ENCODE results near the gene C22orf15. TPM values are rescaled to one million over a fixed set of nuclear protein-coding genes. Genes with fewer than 3 reads are reported as not detected.

C22orf15 gene
- total RNA-seq, 2 experiments from 2014 or later = 1.1 to 1.4 TPM

GRCh38 chr22:23767673-23768548, 5.1 kb downstream of the C22orf15 start, which contains the start of gene CHCHD10:
TSS of gene CHCHD10 (minus strand) at chr22:23767972. CDS start at chr22:23767874, 98 bp downstream.
- intact Hi-C loops (cut with micrococcal nuclease) = loop anchor here (2.0 kb wide), 2 partner anchors 15 to 225 kb away; no protein-coding TSS in a partner anchor
- no peaks in the 10 kb centered on the region for H3K9me3 Mint-ChIP-seq
- H3K4me3 Mint-ChIP-seq = peak within 1 kb of the TSS; percentile 77
- peaks cover 13% of the 10 kb centered on the region for H3K36me3 Mint-ChIP-seq (ENCODE audit: low read depth)
- peaks cover 43% of the 10 kb centered on the region for H3K4me1 Mint-ChIP-seq (ENCODE audit: low read depth)
- peak; percentile 79 for DNase-seq
- H3K27ac Mint-ChIP-seq = peak within 1 kb of the TSS; percentile 59
- no peaks in the 10 kb centered on the region for H3K27me3 Mint-ChIP-seq (ENCODE audit: low read depth)
- CTCF ChIA-PET = interaction anchor here (0.7 to 2.7 kb wide), 4 partner anchors 19 to 117 kb away, joined by 3 to 19 read pairs (median 8); partner anchors contain the start of gene SMARCB1

- no peak for DNase-seq
- Mint-ChIP-seq H3K27ac (no peak overlapping the region), H3K4me1 (ENCODE audit: low read depth) (peaks cover 36% of the 10 kb centered on the region), H3K9me3 (no peaks in the 10 kb centered on the region), H3K4me3 (no peak overlapping the region), H3K36me3 (ENCODE audit: low read depth) (peaks cover 10% of the 10 kb centered on the region), H3K27me3 (ENCODE audit: low read depth) (no peaks in the 10 kb centered on the region)
- CTCF ChIA-PET = interaction anchor here (0.7 to 2.7 kb wide), 5 partner anchors 8 to 98 kb away, joined by 3 to 19 read pairs (median 3); partner anchors contain the start of gene SMARCB1
- intact Hi-C loops (cut with micrococcal nuclease) = no loop called here
These were observed 6.7 kb downstream of the C22orf15 start for GRCh38 chr22:23769321-23769965.

- H3K27me3 Mint-ChIP-seq (ENCODE audit: low read depth) = no peaks in the 10 kb centered on the region
- H3K4me1 Mint-ChIP-seq (ENCODE audit: low read depth) = peaks cover 19% of the 10 kb centered on the region
- no peak overlapping the region for H3K27ac Mint-ChIP-seq
- CTCF ChIA-PET = no interaction called here
- no peaks in the 10 kb centered on the region for H3K36me3 Mint-ChIP-seq (ENCODE audit: low read depth)
- H3K9me3 Mint-ChIP-seq = no peaks in the 10 kb centered on the region
- intact Hi-C loops (cut with micrococcal nuclease) = loop anchor here (1.0 kb wide), 2 partner anchors 15 to 67 kb away; partner anchors contain the start of gene DERL3
- H3K4me3 Mint-ChIP-seq = peak overlapping the region; percentile 63
- DNase-seq = no peak
These were observed 9.5 kb downstream of the C22orf15 start for GRCh38 chr22:23772315-23772648.

- no peak within 1 kb of the TSS for H3K27ac Mint-ChIP-seq
- no peaks in the 10 kb centered on the region for H3K27me3 Mint-ChIP-seq (ENCODE audit: low read depth)
- CTCF ChIA-PET = no interaction called here
- H3K4me3 Mint-ChIP-seq = peak within 1 kb of the TSS; percentile 63
- DNase-seq = peak; percentile 53
- intact Hi-C loops (cut with micrococcal nuclease) = loop anchor here (1.0 kb wide), 2 partner anchors 14 to 66 kb away; partner anchors contain the start of gene DERL3
- H3K4me1 Mint-ChIP-seq (ENCODE audit: low read depth) = peaks cover 19% of the 10 kb centered on the region
- no peaks in the 10 kb centered on the region for H3K36me3 Mint-ChIP-seq (ENCODE audit: low read depth)
- H3K9me3 Mint-ChIP-seq = no peaks in the 10 kb centered on the region
These were observed 10.1 kb downstream of the C22orf15 start, which contains the start of gene MMP11 for GRCh38 chr22:23772649-23773473. TSS of gene MMP11 (plus strand) at chr22:23772849. CDS start at chr22:23772871, 22 bp downstream.

GRCh38 chr22:23773483-23774113, 10.8 kb downstream of the C22orf15 start:
- H3K27ac Mint-ChIP-seq = no peak overlapping the region
- CTCF ChIA-PET = no interaction called here
- peak overlapping the region; percentile 59 for H3K4me3 Mint-ChIP-seq
- no peaks in the 10 kb centered on the region for H3K27me3 Mint-ChIP-seq (ENCODE audit: low read depth)
- H3K36me3 Mint-ChIP-seq (ENCODE audit: low read depth) = no peaks in the 10 kb centered on the region
- H3K4me1 Mint-ChIP-seq (ENCODE audit: low read depth) = peaks cover 19% of the 10 kb centered on the region
- H3K9me3 Mint-ChIP-seq = no peaks in the 10 kb centered on the region
- DNase-seq = no peak
- intact Hi-C loops (cut with micrococcal nuclease) = no loop called here

GRCh38 chr22:23774114-23774921, 11.5 kb downstream of the C22orf15 start:
- no peak for DNase-seq
- Mint-ChIP-seq H3K36me3 (ENCODE audit: low read depth) (no peaks in the 10 kb centered on the region), H3K27me3 (ENCODE audit: low read depth) (no peaks in the 10 kb centered on the region), H3K4me3 (no peak overlapping the region), H3K4me1 (ENCODE audit: low read depth) (peaks cover 19% of the 10 kb centered on the region), H3K27ac (no peak overlapping the region), H3K9me3 (no peaks in the 10 kb centered on the region)
- CTCF ChIA-PET = interaction anchor here (1.2 kb wide), 1 partner anchor 7 kb away, joined by 3 read pairs; no protein-coding TSS in a partner anchor
- intact Hi-C loops (cut with micrococcal nuclease) = no loop called here

GRCh38 chr22:23774922-23775436, 12.2 kb downstream of the C22orf15 start:
- H3K27me3 Mint-ChIP-seq (ENCODE audit: low read depth) = no peaks in the 10 kb centered on the region
- no peaks in the 10 kb centered on the region for H3K36me3 Mint-ChIP-seq (ENCODE audit: low read depth)
- intact Hi-C loops (cut with micrococcal nuclease) = no loop called here
- no peak overlapping the region for H3K27ac Mint-ChIP-seq
- CTCF ChIA-PET = interaction anchor here (0.9 to 1.2 kb wide), 2 partner anchors 8 to 75 kb away, joined by 3 read pairs; no protein-coding TSS in a partner anchor
- H3K4me1 Mint-ChIP-seq (ENCODE audit: low read depth) = peaks cover 19% of the 10 kb centered on the region
- H3K9me3 Mint-ChIP-seq = no peaks in the 10 kb centered on the region
- no peak for DNase-seq
- no peak overlapping the region for H3K4me3 Mint-ChIP-seq

- no peak overlapping the region for H3K4me3 Mint-ChIP-seq
- intact Hi-C loops (cut with micrococcal nuclease) = no loop called here
- no peaks in the 10 kb centered on the region for H3K27me3 Mint-ChIP-seq (ENCODE audit: low read depth)
- H3K4me1 Mint-ChIP-seq (ENCODE audit: low read depth) = peaks cover 16% of the 10 kb centered on the region
- no peaks in the 10 kb centered on the region for H3K9me3 Mint-ChIP-seq
- CTCF ChIA-PET = interaction anchor here (0.9 to 1.2 kb wide), 2 partner anchors 9 to 74 kb away, joined by 3 read pairs; no protein-coding TSS in a partner anchor
- no peaks in the 10 kb centered on the region for H3K36me3 Mint-ChIP-seq (ENCODE audit: low read depth)
- no peak overlapping the region for H3K27ac Mint-ChIP-seq
- no peak for DNase-seq
These were observed 13.1 kb downstream of the C22orf15 start for GRCh38 chr22:23775779-23776375.

GRCh38 chr22:23777776-23778576, 15.2 kb downstream of the C22orf15 start:
- Mint-ChIP-seq H3K4me3 (no peak overlapping the region), H3K4me1 (ENCODE audit: low read depth) (peaks cover 5% of the 10 kb centered on the region), H3K9me3 (no peaks in the 10 kb centered on the region), H3K27ac (no peak overlapping the region), H3K36me3 (ENCODE audit: low read depth) (no peaks in the 10 kb centered on the region), H3K27me3 (ENCODE audit: low read depth) (no peaks in the 10 kb centered on the region)
- CTCF ChIA-PET = interaction anchor here (0.7 to 0.8 kb wide), 2 partner anchors 9 to 11 kb away, joined by 3 to 4 read pairs; no protein-coding TSS in a partner anchor
- no peak for DNase-seq
- intact Hi-C loops (cut with micrococcal nuclease) = no loop called here

GRCh38 chr22:23778577-23778900, 15.7 kb downstream of the C22orf15 start:
- DNase-seq = no peak
- H3K9me3 Mint-ChIP-seq = no peaks in the 10 kb centered on the region
- H3K27me3 Mint-ChIP-seq (ENCODE audit: low read depth) = no peaks in the 10 kb centered on the region
- H3K4me3 Mint-ChIP-seq = no peak overlapping the region
- H3K36me3 Mint-ChIP-seq (ENCODE audit: low read depth) = no peaks in the 10 kb centered on the region
- no peaks in the 10 kb centered on the region for H3K4me1 Mint-ChIP-seq (ENCODE audit: low read depth)
- intact Hi-C loops (cut with micrococcal nuclease) = no loop called here
- no peak overlapping the region for H3K27ac Mint-ChIP-seq
- CTCF ChIA-PET = no interaction called here
